GM21786 (cell line): Measurements from ENCODE around the gene UBQLN1.
"Not testable (repeated sequence)": the region's sequence is repeated elsewhere in the genome, so short reads cannot be mapped to it uniquely, and the experiment has no call there.

Experiments
- ATAC-seq: cut with Tn5 transposase; IDR thresholded peaks from one replicate; pipeline ENCODE4 v1.9.1; 2021; ENCODE audit not compliant: unreplicated experiment

Gene UBQLN1

DNA sequence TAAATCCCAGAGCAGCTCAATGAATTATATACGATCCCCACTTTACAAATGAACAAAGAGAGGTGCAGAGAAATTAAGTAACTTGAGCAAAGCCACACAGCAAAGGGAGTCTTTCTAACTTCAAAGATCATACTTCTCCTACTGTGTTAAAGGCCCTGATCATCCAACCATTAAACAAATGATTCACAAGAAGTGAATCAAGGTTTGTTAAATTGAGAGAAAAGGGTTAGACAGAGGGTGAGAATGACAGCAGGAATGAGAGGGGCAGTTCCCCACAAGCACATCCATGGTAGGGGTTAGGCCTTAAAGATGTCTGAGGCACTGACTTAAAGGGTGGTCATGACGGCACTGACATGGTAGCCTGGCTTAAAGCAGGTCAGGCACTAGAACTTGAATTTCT, 74.1 kb downstream of the UBQLN1 start:
- no peak for ATAC-seq

DNA sequence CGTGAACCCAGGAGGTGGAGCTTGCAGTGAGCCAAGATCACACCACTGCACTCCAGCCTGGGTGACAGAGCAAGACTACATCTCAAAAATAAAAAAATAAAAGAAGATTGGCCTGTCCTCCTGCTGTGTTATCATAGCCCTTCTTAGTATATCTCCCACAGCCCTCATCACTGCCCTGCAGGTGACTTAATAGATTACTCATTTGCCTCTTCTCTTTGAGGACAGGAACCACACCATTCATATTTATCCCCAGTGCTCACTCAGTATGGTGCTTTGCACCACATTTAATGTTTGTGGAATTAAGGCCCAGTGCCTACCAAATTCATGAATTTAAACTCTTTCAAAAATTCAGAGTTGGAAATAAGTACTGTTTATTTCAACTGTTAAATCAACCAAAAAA, 74.5 kb downstream of the UBQLN1 start:
- ATAC-seq = no peak

DNA sequence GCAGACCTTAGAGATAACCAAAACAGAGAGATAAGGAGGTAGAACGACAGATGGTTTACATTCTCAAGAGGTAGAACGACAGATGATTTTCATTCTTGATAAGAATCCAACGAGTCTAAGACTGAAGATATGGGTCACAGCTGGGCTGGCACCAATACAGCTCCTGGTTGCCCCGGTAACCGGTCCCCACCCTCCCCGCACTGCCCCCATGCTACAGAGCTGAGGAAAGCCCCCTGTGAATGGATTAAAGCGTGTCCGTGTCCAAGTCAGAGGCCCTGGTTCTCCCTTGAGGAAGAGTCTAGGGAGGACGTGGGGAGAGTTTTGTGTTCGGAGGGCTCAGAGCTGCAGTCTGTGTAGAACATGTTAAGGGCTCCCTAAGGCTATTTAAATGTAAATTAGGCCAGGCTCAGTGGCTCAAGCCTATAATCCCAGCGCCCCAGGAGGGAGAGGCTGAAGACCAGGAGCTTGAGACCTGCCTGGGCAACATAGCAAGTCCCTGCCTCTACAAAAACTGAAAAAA, 76.8 kb downstream of the UBQLN1 start:
- no peak for ATAC-seq

DNA sequence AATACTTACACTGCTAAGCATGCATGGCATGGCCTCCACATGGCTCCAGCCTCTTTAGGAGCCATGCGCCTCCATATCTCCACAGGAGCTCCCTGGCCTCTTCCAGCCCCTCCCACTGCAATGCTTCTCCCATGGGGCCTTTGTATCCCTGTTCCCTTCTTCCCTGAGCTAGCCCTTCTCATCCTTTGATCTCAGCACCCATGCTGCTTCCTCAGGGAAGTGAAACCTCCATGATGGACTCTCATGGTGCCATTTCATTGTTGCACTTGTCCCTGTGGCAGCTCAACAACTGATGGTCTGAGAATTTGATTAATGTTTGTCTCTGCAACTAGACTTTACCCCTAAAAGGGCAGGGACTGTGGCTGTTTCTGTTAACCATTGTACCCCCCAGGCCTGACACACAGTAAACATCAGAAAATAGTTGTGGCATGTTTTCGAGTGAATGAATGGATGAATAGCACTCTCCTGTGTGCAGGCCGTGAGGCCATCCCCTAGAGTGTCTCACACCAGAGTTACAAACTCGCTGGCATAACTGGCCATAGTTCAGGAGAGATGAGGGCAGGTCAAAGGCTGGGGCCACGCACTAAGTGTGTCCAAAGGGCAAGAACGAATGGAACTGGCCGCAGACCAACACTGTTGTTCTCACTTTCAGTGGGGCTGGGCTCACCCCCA, 78.2 kb downstream of the UBQLN1 start:
- ATAC-seq = no peak

DNA sequence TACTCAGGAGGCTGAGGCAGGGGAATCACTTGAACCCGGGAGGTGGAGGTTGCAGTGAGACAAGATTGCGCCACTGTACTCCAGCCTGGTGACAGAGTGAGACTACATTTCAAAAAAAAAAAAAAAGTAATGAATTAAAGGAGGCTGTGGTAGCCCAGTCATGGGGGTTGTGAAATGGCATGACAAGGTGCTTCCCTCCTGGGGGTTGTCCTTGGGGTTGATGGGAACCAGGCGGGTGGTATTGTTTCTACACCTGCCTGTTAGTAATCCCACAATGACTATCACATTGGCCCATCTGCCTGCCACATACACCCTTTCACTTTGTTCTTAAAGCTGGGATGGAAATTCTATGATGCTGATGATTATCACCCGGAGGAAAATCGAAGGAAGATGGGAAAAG, 79.2 kb downstream of the UBQLN1 start:
- ATAC-seq = no peak

DNA sequence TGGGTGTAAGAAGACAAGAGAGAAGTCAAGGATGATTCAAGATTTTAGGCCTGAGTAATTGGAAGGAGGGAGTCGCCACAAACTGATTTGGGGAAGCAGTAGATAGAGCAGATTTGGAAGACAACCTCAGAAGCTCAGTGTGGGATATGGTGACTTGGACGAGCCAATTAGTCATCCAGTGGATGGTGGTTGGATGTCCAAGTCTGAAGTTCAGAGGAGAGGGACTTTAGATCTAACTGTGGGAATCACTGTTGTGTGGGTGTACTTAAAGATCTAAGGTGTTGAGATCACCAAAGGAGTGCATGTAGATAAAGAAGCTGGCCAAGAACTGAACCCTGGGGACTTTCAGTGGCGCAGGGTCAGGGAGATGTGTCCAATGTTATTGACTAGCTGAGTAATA, 82.6 kb downstream of the UBQLN1 start:
- no peak for ATAC-seq

DNA sequence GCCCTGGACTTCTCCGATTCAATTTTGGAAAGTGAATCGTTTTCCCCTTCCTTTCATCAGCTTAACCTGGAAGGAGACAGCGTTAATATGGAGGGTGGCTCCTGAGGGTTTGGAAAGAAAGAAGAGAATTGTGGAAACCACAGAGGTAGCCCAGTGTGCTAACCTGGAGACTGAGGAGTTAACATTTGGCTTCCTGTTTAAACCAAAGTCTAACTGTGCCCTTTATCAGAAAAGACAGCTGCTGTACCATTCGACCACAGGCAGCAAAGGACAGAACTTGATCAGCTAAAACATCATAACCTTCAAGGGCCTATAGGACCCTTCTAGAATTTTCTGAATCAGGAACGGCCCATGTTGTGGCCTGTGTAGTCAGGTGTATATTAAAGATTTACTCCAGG, 84.1 kb downstream of the UBQLN1 start:
- ATAC-seq = peak; percentile 26

DNA sequence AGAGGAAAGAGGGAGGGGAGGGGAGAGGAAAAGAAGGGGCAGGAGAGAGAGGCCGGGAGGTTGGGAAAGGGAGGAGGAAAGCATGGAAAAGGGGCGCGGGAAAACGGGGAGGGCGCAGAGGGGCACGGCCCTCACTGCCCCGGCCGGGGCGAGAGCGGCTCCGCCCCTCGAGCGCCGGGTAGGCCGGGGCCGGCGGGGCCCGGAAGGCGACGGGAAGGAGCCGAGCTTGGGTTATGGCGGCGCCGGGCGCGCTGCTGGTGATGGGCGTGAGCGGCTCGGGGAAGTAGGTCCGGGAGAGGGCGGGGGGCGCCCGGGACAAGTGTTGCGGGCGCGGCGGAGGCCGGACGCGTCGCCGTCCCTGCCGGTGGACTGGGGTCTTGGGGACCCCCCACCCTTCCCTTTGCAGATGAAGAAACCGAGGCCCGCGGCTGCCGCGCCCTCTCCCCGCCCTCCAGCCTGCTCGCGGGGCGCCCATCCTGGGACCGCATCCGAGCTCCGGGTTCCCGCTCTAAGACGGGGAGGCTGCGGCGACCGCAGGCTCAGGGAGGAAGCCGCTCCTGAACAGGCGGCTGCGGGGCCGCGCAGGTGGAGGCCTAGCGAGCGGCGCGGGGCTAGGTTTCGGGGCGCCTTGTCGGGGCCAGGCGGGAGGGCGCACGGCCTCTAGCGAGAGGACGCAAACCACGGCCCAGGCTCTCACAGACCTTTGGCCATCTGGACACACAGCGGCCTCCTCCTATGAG, 84.6 kb downstream of the UBQLN1 start, which contains the start of gene IDNK:
Gene IDNK (plus strand): TSS at position 205 of the 740 bp plus-strand sequence. CDS start 29 bp downstream, at position 234.
- peak; percentile 69 for ATAC-seq

DNA sequence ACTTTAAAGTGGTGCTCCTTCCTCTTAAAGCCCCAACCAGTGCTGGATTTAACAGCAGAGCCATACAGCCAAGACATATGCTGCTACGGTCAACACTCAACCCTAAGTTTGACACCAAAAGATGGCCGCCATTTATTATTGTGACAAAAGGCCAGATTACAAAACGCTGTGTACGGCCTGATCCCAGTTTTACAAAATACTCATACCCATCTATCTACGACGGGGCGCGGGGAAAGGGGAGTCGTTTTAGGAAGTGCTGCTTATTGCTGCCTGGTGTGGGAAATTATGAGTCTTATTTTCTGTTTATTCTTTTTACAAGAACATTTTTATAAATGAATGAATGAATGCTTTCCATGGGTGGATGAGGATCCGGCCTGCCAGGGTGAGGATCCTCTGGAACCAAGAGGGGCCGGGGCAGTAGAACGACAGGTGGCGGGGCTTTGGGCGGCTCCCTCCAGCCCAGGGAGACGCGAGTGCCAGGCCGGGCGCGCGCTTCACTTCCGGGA, 85.3 kb downstream of the UBQLN1 start:
- ATAC-seq = peak; percentile 44

DNA sequence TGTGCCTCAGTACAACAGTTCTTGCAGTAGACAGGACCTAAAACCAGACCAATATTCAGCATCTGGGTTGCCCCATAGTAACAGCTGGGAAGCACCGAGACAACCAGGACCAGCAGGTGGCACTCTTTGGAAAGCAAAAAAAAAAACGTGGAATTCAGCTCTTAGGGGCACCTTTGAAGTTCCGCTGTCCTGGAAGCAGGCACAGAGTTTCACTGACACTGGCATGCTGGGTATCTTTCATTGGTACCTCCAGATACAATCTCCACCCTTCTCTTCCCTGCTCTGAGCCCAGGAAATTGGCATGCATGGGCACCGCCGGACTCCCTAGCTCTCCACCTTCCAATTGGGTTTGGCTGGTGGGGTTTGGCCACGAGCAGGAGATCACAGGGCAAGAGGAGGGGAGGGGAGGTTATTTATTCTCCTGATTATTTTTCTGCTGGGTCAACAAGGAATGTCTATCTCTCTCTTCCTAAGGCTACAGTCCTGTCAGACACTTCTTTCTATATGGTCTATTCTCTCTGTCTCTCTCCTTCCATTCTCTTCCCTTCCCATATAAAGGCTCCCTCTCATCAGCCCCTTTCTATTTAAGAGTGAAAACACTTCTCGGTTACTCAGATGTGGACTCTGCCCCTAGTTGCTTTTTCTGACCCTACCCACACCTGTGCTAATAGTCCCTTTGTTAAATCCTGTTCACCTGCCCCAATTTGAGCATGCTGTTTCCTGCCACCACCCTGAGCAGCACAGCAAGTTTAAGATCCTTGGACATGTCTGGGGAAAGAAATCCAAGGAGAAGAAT, 86.7 kb downstream of the UBQLN1 start:
- ATAC-seq = no peak

DNA sequence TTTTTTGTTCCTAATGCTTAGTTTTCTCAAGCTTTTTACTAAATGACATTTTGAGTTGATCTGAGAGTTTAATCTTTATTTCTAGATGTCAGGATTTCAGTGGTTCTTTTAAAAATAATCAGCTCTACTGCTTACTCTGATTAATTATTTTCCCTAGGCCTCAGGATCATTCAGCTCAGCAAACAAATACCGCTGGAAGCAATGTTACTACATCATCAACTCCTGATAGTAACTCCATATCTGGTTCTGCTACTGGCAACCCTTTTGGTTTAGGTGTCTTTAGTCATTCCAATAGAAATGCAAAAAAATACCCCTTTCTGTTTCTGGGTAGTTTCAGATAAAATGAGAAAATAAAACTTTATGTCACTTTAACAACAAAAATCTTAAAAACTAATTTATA, 90.5 kb downstream of the UBQLN1 start:
- no peak for ATAC-seq

DNA sequence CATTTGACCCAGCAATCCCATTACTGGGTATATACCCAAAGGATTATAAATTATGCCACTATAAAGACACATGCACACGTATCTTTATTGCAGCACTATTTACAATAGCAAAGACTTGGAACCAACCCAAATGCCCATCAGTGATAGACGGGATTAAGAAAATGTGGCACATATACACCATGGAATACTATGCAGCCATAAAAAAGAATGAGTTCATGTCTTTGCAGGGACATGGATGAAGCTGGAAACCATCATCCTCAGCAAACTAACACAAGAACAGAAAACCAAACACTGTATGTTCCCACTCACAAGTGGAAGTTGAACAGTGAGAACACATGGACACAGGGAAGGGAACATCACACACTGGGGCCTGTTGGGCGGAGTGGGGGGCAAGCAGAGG, 94.5 kb downstream of the UBQLN1 start:
- not testable (repeated sequence) for ATAC-seq
